A673 (cell line): ENCODE data around the gene PLCB4. TPM values are rescaled to one million over a fixed set of nuclear protein-coding genes. Genes with fewer than 3 reads are reported as not detected.

Experiments used
- BruUV-seq: library from RNA; stranded (reverse); fragments of 400-500 nt; replicated peaks from 2 replicates; lab custom pipeline; 2021; lab: Mats Ljungman, UMichigan
- CTCF ChIA-PET: fragments of 300-600 bp; sonication (Branson Sonifier 250); formaldehyde crosslinking; loops from one replicate; lab custom pipeline; 2022; ENCODE audit warnings: antibody characterized with exemption; lab: Charles Lee
- POLR2A ChIA-PET: fragments of 300-600 bp; sonication (Branson Sonifier 250); formaldehyde crosslinking; loops from one replicate; lab custom pipeline; 2022; ENCODE audit warnings: antibody characterized with exemption; ENCODE audit not compliant: low non-redundant PET; lab: Charles Lee
- DNase-seq: peaks from one replicate; pipeline ENCODE4 v3.0.0-alpha.2; 2015; ENCODE audit warnings: low spot score
- H3K27ac ChIP-seq: fragments of 200-600 bp; sonication (generic); 2 replicates; pipeline ENCODE4 v1.5.1; 2016; ENCODE audit warnings: mixed run types, low read depth, mild to moderate bottlenecking, mixed read lengths, antibody characterized with exemption, low read length; ENCODE audit not compliant: poor library complexity, severe bottlenecking
- H3K27me3 ChIP-seq: fragments of 200-600 bp; sonication (generic); replicated peaks from 2 replicates; pipeline ENCODE4 v1.6.1; 2017; ENCODE audit warnings: mixed run types, low read depth, mild to moderate bottlenecking, mixed read lengths, antibody characterized with exemption, low read length; ENCODE audit not compliant: insufficient read depth, poor library complexity
- H3K36me3 ChIP-seq: fragments of 200-600 bp; sonication (generic); 2 replicates; pipeline ENCODE4 v1.6.1; 2016; ENCODE audit warnings: mixed run types, mild to moderate bottlenecking, mixed read lengths, antibody characterized with exemption, low read length; ENCODE audit not compliant: insufficient read depth, poor library complexity, severe bottlenecking
- H3K4me1 ChIP-seq: fragments of 200-600 bp; sonication (generic); 2 replicates; pipeline ENCODE4 v1.6.1; 2017; ENCODE audit warnings: mixed run types, mild to moderate bottlenecking, mixed read lengths, antibody characterized with exemption, low read length; ENCODE audit not compliant: insufficient read depth, poor library complexity, severe bottlenecking
- H3K4me3 ChIP-seq: fragments of 200-600 bp; sonication (generic); 2 replicates; pipeline ENCODE4 v1.5.1; 2016; ENCODE audit warnings: low read depth, mixed run types, mild to moderate bottlenecking, mixed read lengths, low read length; ENCODE audit not compliant: poor library complexity, severe bottlenecking
- H3K9me3 ChIP-seq: fragments of 200-600 bp; sonication (generic); 2 replicates; pipeline ENCODE4 v1.6.1; 2016; ENCODE audit warnings: mixed run types, low read depth, mild to moderate bottlenecking, mixed read lengths, antibody characterized with exemption, low read length; ENCODE audit not compliant: poor library complexity, severe bottlenecking
- EZH2 ChIP-seq: fragments of 200-600 bp; sonication (generic); IDR thresholded peaks from 2 replicates; pipeline ENCODE4 v1.6.1; 2017; ENCODE audit warnings: borderline replicate concordance, low read depth, mild to moderate bottlenecking, mixed read lengths, antibody characterized with exemption, low read length; ENCODE audit not compliant: poor library complexity, severe bottlenecking
- intact Hi-C: fragments of 100-400 bp; cut with micrococcal nuclease; formaldehyde crosslinking; loops from one replicate; pipeline ENCODE4 v1.10.0; 2022; ENCODE audit not compliant: unreplicated experiment
- total RNA-seq: library from RNA; stranded (reverse); gene quantifications from 2 replicates; pipeline ENCODE4 v1.2.3, GENCODE V29; 2021
- TF ChIP-seq, protein P1 (sequence below): fragments of 300-800, 200-600 bp; sonication (generic); conservative IDR thresholded peaks from 2 replicates; pipeline ENCODE4 v1.5.1; 2017; ENCODE audit warnings: low read depth, mild to moderate bottlenecking, antibody characterized with exemption, low read length, moderate library complexity, mixed read lengths

PLCB4 gene
- total RNA-seq, 1 experiment from 2014 or later, result 6.2 TPM

GRCh38 chr20:9514461-9515213 lies 445.8 kb downstream of the PLCB4 start, which contains the start of gene LAMP5:
Gene LAMP5 (plus strand): TSS chr20:9514590. CDS start chr20:9514853, 263 bp downstream.
- Histone ChIP-seq H3K27ac (no peak within 1 kb of the TSS), H3K27me3 (peaks cover 74% of the 10 kb centered on the region), H3K4me3 (no peak within 1 kb of the TSS), H3K4me1 (no peaks in the 10 kb centered on the region), H3K36me3 (no peaks in the 10 kb centered on the region), H3K9me3 (no peaks in the 10 kb centered on the region)
- intact Hi-C loops, result no loop called here
- peak; percentile 39 for DNase-seq
- ChIA-PET CTCF (no interaction called here), POLR2A (interaction anchor here (0.6 kb wide), 1 partner anchor 168 kb away, joined by 3 read pairs; no protein-coding TSS in a partner anchor)
- TF ChIP-seq, protein P1, sequence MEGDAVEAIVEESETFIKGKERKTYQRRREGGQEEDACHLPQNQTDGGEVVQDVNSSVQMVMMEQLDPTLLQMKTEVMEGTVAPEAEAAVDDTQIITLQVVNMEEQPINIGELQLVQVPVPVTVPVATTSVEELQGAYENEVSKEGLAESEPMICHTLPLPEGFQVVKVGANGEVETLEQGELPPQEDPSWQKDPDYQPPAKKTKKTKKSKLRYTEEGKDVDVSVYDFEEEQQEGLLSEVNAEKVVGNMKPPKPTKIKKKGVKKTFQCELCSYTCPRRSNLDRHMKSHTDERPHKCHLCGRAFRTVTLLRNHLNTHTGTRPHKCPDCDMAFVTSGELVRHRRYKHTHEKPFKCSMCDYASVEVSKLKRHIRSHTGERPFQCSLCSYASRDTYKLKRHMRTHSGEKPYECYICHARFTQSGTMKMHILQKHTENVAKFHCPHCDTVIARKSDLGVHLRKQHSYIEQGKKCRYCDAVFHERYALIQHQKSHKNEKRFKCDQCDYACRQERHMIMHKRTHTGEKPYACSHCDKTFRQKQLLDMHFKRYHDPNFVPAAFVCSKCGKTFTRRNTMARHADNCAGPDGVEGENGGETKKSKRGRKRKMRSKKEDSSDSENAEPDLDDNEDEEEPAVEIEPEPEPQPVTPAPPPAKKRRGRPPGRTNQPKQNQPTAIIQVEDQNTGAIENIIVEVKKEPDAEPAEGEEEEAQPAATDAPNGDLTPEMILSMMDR, result no peak
- TF ChIP-seq EZH2, result peak; percentile 70
- BruUV-seq, result no TSS peak

- no peaks in the 10 kb centered on the region for H3K4me1 ChIP-seq
- intact Hi-C loops, result no loop called here
- H3K27me3 ChIP-seq, result peaks cover 74% of the 10 kb centered on the region
- no peaks in the 10 kb centered on the region for H3K9me3 ChIP-seq
- TF ChIP-seq EZH2, result peak; percentile 29
- TF ChIP-seq, protein P1, result no peak
- H3K27ac ChIP-seq, result no peak overlapping the region
- ChIA-PET POLR2A (no interaction called here), CTCF (no interaction called here)
- H3K4me3 ChIP-seq, result no peak overlapping the region
- DNase-seq, result no peak
- no TSS peak for BruUV-seq
- H3K36me3 ChIP-seq, result no peaks in the 10 kb centered on the region
Measured at GRCh38 chr20:9515214-9515585, 446.3 kb downstream of the PLCB4 start.

DNA sequence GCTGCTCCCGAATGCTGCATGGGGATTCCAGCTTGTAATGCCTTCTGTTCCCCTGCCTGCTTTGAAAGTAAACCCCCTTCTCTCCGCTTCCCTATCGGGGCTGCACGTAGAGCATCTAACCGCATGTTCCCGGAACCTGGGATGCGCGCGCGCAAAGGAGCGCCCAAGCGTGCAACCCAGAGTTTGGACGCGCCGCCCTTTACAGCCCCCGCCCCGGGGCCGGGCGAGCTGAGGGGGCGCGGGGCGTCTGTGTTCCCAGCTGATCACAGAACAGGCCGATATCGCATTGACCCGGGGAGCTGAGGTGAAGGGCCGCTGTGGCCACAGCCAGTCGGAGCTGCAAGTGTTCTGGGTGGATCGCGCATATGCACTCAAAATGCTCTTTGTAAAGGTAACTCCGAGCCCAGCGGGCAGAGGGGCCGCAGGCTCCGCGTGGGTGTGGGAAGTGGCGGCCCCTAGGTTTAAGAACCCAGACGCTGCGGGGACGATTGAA lies 446.9 kb downstream of the PLCB4 start:
- H3K27ac ChIP-seq, result no peak overlapping the region
- TF ChIP-seq, protein P1, result no peak
- no peak for TF ChIP-seq EZH2
- H3K36me3 ChIP-seq, result no peaks in the 10 kb centered on the region
- H3K27me3 ChIP-seq, result peaks cover 70% of the 10 kb centered on the region
- H3K9me3 ChIP-seq, result no peaks in the 10 kb centered on the region
- BruUV-seq, result no TSS peak
- H3K4me3 ChIP-seq, result no peak overlapping the region
- intact Hi-C loops, result no loop called here
- no peak for DNase-seq
- ChIA-PET CTCF (interaction anchor here (0.9 kb wide), 1 partner anchor 48 kb away, joined by 3 read pairs; no protein-coding TSS in a partner anchor), POLR2A (no interaction called here)
- no peaks in the 10 kb centered on the region for H3K4me1 ChIP-seq
